NCI-H524 (cell line): ENCODE measurements around the gene PIRT.

Experiments
- DNase-seq, 2 experiments: peaks; one replicate each; lab custom pipeline; 2025; lab: John Stamatoyannopoulos, UW

The PIRT gene

DNA sequence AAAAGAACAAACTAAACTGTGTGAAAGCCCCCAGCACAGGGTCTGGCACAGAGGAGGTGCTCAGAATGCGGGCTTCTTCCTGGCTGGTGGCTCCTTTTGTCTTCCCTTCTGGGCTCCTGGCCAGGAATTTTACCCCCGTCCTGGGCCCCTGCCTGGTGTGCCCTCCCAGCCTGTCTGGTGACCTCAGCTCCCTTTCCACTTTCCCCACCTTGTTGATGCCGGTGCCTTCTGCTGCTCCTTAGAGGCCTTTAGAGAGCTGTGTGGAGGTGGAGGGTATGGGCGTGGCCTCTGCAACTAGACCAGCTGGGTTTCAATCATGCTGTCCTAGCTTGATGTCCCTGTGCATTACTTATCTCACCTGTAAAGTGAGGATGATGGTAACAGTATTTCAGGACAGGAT is 16.8 kb downstream of the PIRT start:
- peak in 1 of 2 experiments; percentile 41 for DNase-seq

DNA sequence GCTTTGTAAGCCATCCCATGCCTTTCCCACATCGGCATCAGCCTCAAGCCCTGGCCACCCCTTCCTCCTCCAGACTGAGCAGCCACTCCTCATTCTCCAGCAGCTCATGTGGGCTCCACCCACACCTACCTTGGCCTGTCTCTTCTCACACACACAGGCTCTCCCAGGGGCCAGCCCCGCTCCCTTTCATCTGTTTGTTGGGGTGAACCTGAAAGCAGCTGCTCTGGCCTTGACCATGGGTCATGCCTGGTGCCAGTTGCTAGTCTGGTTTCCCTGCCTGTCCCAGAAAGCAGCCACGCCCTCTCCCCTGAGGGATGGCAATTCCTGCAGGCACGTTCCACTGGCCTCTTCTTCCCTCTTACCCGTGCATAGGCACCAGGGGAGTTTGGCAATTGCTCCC is 22.6 kb downstream of the PIRT start:
- no peak for DNase-seq

DNA sequence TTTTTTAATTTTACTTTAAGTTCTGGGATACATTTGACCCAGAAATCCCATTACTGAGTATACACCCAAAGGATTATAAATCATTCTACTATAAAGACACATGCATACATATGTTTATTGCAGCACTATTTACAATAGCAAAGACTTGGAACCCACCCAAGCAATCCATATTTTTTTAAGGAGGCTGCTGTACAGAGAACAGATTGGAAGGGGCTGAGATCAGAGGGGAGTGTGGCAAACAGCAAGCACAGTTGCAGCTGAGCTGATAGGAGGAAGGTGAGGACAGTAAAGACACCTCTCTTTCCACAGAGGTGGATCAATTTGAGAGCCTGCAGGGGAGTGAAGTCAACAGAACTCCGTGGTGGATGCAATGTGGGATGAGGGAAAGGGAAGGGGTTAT is 23.8 kb downstream of the PIRT start:
- peak in 1 of 2 experiments; percentile 2 for DNase-seq

DNA sequence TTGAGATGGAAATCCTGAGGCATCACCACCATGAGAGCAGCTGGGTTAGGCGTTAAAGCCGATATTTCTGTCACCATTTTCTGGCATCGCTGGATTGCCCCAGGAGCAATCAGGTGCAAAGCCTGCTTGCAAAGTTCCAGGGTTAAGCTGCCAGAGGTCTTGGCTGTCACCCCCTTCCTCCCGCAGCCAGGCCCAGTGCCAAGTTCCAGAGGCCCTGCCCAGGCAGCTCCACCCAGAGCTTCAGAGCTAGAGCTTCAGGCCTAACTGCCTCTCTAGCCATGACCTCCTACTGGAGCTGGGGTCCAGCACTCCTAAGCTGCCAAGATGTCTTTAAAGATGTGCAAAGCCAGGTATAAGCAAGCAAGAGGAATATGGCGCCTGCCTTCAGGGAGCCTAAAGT is 25.2 kb downstream of the PIRT start:
- DNase-seq: no peak

DNA sequence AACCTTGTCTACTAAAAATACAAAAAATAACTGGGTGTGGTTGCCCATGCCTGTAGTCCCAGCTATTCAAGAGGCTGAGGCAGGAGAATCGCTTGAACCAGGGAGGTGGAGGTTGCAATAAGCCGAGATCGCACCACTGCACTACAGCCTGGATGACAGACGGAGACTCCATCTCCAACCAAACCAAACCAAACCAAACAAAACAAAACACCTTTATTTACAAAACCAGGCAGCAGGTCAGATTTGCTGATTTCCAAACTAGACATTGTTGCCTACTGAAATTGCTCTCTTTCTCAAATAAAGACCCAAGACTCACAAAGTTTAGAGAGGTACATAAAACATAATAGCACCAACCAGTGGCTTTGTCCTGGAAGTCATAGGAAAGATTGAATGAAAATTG is 28.3 kb downstream of the PIRT start:
- no peak for DNase-seq

DNA sequence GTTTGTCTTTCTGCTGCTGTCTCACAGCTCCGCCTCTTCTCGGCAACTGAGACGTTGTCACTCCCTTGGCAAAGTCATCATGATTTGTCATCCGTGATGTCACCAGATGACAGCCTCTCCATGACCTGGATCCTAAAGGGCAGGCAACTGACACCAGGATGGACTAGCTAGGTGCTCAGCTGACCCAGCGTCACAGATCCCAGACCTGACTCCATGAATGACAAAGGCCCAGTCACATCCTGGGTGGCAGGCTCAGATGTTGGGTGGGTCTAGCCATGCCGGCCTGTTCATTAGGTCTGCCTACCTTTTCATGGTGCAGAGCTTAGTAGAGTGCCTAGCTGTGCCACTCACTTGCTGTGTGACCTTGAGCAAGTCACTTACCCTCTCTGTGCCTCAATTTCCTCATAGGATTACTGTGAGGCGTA is 30.2 kb downstream of the PIRT start:
- DNase-seq: no peak

DNA sequence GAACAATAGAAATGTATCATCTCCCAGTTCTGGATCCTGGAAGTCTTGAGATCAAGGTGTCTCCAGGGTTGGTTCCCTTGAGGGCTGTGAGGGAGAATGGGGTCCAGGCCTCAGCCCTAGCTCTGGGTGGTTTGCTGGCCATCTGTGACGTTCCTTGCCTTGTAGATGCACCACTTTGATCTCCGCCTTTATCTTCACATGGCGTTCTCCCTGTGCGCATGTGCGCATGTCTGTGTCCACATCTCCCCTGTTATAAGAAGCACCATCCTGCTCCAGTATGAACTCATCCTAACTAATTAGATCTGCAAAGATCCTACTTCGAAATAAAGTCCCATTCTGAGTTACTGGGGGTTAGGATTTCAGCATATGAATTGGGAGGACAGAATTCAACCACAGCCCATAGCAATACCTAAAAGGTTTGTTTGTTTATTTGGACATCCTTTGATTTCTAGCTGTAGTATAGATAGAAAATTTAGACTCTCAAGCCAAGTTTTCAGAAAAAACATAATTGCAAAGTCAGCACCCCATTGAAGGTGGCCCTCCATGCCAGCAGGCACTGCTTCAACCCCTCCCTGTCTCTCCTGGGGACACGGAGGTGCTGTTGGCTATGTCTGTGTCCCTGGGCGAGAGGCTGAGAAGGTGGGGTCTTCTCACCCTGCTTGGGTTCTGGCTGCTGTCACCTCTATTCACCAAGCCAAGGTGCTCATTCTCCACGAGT is 31.2 kb downstream of the PIRT start:
- no peak for DNase-seq

DNA sequence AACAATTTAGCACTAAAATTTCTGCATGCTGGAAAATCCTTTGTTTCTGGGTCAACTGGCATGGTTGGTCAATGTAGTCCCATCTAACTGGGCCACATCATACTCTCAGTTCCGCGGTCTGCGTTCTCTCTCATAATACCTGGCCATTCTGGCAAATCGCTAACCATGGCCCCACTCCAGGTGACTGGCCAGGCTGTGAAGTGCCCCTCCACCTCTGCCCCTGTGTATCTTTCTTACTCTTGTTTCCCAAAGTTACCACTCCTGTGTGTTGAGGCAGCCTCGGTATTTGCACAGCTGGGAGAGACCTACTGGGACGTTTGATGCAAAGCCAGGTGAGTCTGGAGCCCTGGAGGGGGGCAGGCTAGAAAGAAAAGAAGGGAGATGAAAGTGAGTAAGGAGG is 32.0 kb downstream of the PIRT start:
- DNase-seq: no peak

DNA sequence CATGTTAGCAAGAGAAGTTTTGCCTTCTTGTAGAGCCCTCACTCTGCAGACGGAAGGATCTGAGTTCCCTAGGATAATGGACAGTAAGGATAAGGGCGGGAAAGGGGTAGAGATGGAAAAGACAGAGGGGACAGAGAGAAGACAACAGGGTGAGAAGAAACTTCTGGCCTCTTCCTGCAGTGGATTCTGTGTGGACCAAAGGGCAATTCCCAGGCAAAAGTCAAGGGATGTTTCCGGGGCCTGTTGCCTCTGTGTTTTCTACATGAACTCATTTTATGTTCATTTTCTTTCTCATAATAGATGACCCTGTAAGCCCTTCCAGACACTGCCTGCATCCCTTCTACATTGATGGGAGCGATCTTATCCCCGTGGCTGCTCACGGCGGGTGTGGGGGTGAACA is 33.3 kb downstream of the PIRT start:
- no peak for DNase-seq

DNA sequence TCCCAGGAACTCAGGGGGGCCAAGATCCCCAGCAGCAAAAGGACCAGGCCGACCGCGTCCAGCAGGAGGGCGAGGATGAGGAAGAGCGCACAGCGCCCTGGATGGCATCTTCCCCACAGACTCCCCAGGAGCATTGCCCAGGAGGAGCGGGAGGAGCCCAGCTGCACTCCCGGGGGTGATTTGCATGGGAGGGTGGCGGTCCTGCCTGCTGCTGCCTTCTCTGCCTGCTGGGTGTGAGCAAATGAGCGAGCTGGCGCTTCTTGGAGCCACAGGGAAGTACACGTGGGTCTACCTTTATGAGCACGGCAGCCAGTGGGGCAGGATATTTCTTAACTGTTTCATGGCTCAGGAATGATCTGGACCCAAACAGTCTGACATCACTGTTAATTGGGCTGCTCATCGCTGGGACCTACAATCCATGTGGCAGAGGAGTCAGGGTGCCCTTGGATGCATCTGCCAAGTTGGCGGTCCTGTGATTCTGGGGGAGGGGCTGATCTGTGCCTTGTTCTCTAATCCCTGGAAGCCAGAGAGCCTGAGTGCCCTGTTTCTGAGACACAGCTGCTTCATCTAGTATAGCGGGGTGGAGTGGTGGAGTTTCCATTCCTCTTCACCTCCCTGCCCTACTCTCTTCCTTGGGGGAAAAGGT is 33.9 kb downstream of the PIRT start, which contains the start of gene TMEM238L:
TSS of gene TMEM238L (minus strand) at position 270 of the 646 bp plus-strand sequence. CDS start at position 134, 136 bp downstream.
- peak; percentile 54 to 78 for DNase-seq

DNA sequence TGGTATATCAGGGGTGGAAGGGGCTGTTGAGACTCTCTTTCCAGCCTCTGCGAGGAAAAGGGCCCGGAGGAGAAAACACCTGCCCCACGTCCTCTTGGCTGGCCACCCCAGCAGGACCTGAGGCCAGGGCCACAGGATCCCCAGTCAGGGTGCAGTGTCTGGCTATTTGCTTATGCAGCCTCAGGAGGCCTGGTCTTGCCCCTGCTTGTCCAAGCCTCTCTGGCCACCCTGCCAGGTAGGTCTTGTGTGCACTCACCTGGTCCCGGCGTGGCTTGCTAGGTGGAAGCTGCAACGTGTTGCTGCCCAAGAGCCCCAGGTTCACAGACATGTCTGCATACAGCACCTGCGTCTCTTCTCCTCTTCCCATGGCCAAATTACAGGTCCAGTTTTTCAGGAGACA is 34.5 kb downstream of the PIRT start:
- no peak for DNase-seq

DNA sequence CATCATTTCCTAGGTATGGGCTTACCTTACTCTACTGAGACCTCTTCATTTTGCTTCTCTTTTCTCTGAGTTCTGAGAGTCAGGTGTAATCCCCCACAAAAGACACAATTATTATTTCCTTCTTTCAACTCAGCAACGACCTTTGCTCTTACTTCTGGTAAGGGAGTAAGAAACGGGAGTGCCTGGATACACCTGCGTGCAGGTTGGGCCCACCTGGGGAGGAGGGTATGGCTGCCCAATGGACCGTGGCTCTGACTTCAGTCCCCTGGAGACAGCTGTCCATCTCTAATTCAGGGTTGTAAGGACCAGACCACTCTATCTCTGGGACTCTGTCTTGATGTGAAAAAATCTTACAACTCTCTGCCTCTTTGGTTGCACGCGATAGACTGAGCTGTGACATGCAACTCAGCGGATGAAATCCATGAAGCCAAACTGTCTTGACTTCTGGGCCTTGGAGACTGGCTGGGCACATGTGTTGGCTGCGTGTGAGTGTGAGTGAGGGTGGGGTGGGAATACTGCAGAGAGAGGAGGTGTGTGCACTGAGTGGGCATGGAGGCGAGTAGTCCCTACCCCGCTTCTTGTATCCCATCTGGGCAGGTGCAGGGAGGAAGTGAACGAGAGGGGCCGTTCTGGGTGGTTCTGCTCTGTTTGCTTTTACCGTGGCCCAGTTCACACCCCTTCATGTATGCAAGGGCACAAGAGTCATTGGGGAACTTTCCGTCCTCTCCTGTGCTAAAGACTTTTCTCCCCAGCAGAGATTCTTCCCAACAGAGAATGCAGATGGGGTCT is 35.2 kb downstream of the PIRT start:
- no peak for DNase-seq

DNA sequence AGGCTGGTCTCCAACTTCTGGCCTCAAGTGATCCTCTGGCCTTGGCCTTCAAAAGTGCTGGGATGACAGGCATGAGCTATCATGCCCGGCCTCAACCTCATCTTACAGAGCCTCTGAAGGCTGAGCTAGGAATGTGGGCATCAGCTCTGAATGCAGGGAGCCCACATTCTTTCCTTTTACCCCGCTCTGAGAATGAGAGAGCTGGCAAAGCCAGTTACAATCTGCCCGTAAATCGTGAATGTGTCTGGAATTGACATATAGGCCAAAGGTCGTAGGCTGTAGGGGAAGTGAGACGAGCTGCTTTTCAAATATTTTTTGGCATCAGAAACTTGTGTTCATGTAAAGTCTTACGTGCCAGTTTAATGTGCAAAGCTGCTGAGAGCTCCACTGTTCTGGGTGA is 38.5 kb downstream of the PIRT start:
- no peak for DNase-seq

DNA sequence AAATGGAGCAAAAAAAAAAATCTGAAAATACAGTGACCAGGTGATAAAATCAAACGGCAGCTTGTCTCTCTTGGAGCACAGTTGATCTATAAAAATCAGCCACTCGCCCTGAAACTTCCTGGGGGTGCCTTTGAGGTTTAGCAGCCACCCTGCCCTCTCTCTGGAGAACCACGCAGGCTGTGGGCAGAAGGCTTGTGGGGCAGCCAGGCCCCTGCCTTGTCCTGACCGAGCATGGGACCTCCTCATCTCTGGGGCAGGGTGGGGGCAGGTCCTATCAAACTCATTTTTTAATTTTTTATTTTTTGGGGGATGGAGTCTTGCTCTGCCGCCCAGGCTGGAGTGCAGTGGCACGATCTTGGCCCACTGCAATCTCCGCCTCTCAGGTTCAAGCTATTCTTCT is 39.0 kb downstream of the PIRT start:
- DNase-seq: no peak

DNA sequence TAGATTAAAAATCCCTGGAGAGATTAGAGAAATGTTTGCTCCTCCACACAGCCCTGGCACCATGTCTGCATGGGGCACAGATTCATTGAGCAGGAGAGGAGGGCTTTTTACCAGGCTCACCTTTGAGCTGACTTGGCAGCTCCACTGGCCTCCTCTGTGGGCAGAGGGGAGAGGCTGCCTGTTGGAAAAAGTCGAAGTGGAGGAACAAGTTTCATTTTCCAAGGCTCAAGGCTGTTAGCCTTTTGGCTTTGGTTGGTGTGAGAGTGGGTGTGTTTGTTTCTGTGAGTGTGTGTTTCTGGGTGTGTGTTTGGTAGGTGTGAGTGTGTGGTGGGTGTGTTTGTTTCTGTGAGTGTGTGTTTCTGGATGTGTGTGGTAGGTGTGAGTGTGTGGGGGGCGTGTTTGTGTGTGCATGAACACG is 39.5 kb downstream of the PIRT start:
- no peak for DNase-seq

DNA sequence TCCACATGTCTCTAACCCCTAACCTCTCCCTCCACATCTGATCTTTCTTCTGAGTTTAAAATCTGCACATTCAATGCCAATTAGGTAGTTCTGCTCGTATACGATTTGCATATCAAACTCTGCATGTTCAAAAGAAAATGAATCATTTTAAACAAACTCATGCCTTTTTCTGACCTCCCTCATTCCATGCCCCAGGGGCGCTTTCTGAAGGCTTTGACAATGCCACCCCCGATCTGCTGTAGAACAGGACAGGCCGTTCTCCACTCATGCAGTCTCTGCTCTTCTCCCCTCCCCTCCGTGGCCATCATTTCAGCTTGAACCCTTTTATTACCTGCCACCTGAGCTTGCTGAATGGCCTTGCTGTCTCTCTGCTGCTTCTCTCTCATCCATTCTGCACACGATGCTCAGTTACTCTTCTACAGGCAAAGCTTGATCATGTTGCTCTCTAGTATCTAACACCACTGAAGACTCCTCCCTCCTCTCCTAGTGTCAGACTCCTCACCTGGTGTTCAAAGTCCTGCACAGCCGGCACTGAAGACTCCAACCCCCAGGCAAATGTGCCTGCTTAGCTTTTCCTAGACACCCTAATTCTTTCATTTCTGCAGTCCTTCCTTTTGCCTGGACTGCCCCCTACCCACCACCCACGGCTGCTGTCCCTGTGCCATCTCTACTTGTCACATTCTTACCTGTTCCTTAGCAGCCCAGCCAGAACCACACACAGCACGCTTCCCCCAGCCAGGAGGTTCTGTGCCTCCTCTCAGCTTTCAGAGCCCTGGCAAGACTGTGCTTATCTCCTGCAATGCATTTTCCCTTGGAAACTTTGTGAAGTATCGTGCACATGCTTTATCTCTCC is 40.2 kb downstream of the PIRT start:
- DNase-seq: no peak

DNA sequence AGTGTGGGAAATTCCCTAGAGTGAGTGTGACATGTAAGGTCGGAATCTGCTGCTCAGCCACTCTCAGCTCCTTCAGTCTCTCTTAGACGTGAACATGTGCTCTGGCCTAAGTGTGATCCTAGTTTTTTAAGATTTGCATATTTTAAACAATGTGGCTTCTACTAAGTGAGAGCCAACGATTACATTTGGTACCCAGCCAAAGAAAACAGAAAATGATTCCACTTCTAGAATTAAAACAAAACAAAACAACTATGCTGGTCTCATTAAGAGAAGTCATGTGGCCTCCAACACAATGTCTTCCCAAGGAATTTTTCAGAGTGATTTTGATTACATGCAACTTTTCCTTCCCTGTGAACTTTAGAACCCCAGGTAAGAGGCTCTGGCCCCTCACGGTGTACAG is 44.1 kb downstream of the PIRT start:
- DNase-seq: no peak

DNA sequence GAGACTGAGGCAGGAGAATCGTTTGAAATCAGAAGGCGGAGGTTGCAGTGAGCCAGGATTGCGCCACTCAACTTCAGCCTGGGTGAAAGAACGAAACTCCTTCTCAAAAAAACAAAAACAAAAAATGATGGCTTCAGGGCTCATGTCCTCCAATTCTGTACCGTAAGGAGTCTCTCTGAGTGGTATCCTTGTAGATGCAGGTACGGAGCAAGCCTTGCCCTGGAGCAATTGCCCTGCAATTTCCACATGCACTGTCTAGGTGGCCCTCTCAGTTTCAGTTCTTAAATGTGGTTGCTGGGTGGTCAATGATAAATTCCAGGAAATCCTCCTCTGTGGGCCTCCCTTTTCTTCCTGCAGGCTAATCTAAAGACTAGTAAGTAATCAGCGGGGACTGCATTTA is 44.6 kb downstream of the PIRT start:
- no peak for DNase-seq

DNA sequence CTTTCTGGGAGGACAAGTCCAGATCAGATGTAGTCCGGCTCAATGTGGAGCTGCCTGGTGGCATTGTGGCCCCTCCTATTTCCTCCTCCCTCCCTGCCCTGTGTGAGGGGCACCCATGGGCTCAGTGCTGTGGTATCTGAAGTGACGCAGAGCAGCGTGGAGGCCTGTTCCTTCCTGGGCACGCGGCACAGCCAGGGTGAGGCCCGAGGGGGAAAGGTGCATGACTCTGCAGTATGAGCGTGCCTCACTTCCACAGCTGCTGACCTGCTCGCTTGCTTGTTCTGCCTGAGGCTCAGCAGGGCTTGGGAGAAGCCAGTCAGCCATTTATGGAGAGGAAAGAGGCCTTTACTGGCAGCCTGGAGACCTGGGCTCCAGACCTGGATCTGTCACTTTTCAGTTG is 45.7 kb downstream of the PIRT start:
- DNase-seq: no peak

DNA sequence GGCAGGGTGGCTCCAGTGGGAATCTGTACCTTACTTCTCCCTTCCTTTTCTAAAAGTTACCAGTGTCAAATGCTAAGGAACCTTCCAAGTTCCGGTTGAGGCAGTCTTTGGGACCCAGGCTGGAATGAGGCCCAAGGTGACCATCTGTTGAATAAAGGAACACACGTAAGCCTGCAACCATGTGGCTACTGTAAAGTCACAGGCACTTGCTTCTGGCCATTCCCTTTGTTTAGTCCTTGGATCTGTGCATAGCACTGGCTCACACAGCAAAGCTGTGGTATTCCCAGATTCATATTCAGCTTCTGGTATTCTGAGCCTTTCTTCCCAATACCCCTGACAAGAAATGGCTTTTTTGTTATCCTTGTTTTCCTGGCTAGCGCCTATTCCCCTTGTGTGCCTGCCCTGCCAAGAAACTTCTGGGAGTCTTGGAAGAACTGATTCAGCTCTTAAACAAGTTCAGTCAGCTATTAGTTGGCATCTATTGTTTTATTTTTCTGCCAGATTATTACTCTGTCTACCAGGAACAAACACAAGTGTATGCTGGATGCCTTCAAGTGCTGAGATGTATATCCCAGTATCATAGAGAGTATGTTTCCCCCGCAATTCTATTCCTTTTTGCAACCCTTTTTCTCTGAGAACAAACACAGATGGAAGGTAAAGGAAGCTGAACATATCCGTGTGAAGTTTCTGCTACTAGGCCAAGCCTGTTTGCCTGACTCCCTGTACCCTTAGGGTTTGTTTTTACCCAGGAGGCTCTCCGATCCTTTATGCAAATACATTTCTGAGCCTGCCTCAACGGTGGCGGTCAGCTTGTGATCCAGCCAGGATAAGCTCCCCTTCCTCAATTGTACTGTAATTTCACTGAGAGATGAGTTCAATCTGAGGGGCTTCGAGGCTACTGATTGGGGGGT is 47.1 kb downstream of the PIRT start:
- no peak for DNase-seq

DNA sequence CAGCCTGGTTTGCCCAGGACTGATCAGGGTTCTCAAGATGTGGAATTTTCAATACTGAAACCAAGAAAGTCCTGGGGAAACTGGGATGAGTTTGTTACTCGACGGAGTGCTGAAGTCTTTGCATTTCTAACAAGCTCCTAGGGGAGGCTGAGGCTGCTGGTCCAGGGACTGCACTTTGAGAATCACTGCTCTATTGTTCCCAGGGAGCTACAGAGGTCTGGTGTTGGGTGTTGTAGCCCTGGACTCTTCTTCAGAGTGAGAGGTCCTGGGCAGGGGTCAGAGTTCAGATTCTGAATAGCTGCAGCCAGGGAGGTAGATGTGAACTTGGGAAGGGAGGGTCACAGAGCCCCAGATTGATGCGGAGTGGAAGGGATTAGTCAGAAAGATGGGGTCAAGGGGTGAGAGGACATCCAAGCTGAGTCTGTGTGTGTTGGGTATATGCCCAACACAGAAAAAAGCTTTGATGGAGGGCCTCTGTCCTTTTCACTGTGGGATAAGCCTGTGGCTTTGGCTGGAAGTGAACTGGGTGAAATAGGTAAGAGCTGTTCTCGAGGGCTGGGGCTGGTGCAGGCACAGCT is 48.1 kb downstream of the PIRT start:
- DNase-seq: no peak
